Measurements from ENCODE around the gene CORO2B.
"Not testable (repeated sequence)": the region's sequence is repeated elsewhere in the genome, so short reads cannot be mapped to it uniquely, and the experiment has no call there.

Gene CORO2B

DNA sequence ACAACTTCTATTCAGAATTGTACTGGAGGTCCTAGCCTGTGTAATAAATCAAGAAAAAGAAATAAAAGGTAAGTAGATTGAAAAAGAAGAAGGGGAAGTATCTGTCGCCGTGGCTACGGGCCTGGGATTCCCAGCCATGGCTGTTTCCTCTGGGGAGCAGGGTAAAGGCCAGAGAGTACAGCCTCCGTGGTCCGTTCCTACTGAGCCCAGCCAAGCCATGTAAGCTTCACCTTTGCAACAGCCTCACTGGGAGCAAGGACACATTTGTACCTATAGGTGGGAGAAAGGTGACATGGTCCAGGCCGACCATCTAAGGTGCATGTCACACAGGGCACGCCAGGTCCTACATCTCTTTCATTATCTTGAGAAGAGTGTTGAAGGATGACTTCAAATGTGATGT, 170.6 kb downstream of the CORO2B start:
- no peak for DNase-seq

DNA sequence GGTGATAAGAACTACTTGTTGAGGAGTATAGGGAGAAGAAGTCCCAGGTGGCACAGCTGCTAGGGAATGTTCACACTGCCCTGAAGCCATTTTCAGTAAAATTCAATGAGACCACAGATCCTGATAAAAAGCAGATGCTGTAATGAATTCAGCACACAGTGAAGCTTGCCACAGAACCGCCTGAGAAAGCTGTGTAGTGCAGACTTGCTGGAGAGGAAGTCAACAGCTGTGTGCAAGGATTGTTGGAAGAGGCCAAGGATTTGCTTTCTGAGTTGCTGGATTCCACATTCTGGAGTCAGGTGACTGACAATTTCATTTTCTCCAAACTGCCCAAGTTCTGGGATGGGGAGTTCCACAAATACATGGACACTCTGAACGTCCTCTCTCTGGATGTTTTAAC, 171.0 kb downstream of the CORO2B start:
- no peak for DNase-seq

DNA sequence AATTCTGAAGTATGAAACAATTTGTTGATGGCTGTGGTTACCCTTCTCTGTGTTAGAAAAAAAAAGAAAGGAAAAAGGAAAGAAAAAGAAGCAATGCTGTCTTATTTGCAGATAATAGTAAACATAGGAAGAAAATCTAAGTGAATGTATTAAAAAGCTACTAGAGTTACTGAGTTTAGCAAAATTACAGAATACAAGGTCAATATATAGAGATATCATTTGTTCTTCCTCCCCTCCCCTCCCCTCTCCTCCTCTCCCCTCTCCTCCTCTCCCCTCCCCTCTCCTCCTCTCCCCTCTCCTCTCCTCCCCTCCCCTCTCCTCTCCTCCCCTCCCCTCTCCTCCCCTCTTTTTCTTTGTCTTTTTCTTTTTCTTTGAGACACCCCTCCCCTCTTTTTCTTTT, 172.8 kb downstream of the CORO2B start:
- no peak for DNase-seq

GRCh38 chr15:68755731-68756130, 176.9 kb downstream of the CORO2B start:
- DNase-seq, result no peak

GRCh38 chr15:68759982-68760579, 181.3 kb downstream of the CORO2B start:
- DNase-seq, result not testable (repeated sequence)

GRCh38 chr15:68763063-68763462, 184.3 kb downstream of the CORO2B start:
- DNase-seq, result no peak

GRCh38 chr15:68764090-68764489, 185.3 kb downstream of the CORO2B start:
- DNase-seq, result no peak

DNA sequence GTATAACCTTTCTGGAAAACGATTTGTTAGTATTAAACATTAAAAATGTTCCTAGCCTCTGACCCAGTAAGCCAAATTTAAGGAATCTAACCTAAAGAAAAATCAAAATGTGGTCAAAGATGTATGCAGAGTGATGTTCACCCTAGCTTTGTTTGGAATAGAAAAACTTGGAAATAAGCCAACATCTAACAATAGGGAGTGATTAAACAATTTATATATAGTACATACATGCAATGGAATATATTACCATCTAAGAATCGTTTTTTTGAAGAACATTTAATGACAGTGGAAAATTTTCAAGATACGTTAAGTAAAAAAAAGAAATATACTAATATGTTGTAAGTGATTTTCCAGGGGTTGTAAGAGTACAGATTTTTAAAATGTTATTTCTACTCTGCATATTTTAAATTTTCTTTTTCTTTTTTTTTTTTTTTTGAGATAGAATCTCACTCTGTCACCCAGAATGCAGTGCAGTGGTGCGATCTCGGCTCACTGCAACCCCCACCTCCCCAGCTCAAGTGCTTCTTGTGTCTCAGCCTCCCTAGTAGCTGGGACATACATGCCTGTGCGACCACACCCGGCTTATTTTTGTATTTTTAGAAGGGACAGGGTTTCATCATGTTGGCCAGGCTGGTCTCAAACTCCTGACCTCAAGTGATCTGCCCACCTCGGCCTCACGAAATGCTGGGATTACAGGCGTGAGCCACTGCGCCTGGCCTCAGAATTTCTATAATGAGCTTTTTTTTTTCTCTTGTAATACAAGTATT, 187.0 kb downstream of the CORO2B start:
- DNase-seq, result no peak

GRCh38 chr15:68767833-68768232, 189.0 kb downstream of the CORO2B start:
- no peak for DNase-seq

- DNase-seq, result no peak
These were observed 189.5 kb downstream of the CORO2B start for GRCh38 chr15:68768321-68768720.

GRCh38 chr15:68769702-68770101, 190.9 kb downstream of the CORO2B start:
- DNase-seq, result no peak

DNA sequence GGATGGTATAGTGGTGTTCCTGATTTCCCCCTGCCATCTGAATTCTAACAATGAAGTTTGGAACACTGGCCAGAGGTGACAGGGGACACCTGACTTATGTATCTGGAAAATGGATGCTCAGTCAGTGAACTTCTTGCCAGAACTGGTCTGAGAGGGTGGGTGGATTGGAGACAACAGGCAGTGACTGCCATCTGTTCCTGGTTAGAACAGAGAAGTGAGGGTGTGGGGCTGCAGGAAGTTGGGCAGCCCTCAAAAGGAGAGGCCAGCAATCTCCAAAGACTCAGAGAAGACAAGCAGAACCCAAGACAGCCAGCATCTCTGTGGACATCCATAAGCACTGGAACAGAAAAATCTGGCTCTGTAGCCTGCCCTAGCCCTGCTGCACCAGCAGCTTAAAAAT, 191.4 kb downstream of the CORO2B start:
- no peak for DNase-seq

GRCh38 chr15:68773036-68773435, 194.2 kb downstream of the CORO2B start:
- DNase-seq, result no peak

DNA sequence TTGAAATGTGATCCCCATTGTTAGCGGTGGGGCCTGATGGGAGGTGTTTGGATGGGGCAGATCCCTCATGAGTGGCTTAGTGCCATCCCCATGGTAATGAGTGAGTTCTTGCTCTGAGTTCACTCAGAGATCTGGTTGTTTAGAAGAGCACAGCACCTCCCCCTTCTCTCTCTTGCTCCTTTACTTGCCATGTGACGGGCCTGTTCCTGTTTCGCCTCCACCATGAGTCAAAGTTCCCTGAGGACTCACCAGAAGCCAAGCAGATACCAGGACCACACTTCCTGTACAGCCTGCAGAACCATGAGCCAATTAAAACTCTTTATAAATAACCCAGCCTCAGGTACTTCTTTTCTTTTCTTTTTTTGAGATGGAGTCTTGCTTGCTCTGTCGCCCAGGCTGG, 195.3 kb downstream of the CORO2B start:
- no peak for DNase-seq

- DNase-seq, result no peak
These were observed 195.9 kb downstream of the CORO2B start for GRCh38 chr15:68774521-68775235.

GRCh38 chr15:68775236-68775577, 196.4 kb downstream of the CORO2B start:
- DNase-seq, result no peak

DNA sequence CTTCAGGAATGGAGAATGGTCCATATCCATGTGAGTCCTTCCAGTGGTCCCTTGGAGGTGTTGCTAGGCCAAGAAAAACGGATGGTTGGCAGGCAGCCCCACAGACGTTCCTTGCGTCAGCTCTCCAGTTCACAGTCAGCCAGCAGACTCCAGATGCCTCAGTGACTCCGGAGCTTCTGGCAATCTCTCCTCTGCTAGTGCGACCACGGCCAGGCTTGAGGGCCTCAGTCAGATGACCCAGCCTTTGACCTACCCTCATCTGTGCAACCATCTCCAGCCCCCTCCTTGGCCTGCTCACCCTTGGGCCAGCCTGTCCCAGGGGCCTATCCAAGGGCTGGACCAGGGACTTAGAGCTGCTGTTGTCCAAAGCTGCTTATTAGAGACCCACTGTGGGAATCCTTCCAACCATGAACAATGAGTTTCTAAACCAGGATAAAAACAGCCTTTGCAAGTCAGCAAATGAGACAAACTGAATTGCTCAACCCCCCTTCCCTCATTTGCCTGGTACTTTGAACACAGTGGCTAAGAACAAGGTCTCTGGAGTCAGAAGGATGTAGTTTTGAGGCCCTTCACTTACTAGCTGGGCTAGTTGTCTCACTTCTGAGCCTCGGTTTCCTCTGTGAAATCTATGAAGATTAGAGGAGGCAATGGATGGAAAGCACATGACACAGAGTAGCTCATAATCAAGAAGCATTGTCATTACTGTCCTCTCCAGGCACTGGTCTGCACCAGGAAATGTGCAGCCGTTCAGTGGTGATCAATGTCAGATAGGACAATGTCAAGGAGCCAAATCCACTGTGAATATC, 197.1 kb downstream of the CORO2B start:
- no peak for DNase-seq

GRCh38 chr15:68776477-68777270, 197.9 kb downstream of the CORO2B start:
- DNase-seq, result no peak

Measured in CD4-positive, alpha-beta T cell treated with Interleukin-6 for 4 hours (primary cell).